ENCODE results near the gene OSER1. TPM values are rescaled to one million over a fixed set of nuclear protein-coding genes. Genes with fewer than 3 reads are reported as not detected.
A peak's percentile ranks its signal among the peaks of the same experiment; 100 is the strongest.

Gene OSER1
- total RNA-seq, 4 donors from 2014 or later: 16.1 to 62.2 (median 25.0) TPM

GRCh38 chr20:44185574-44185973 lies 25.0 kb downstream of the OSER1 start:
- WGBS, 2 donors: 69 to 84% methylated on average over 4 of the region's 4 CpGs
- Histone ChIP-seq H3K9me3 (no peaks in the 10 kb centered on the region), H3K27me3 (peaks cover 0 to 45% (median 0%) of the 10 kb centered on the region in 4 donors), H3K36me3 (no peaks in the 10 kb centered on the region), H3K4me3 (peak overlapping the region; percentile 22 to 59 (median 50)), H3K27ac (peak overlapping the region in 3 of 4 donors; percentile 79 to 87 (median 83)), H3K4me1 (peaks cover 13 to 42% (median 14%) of the 10 kb centered on the region in 3 donors)
- no peak for TF ChIP-seq POLR2A (IDR thresholded peaks at IDR 0.05)
- TF ChIP-seq, protein P1, sequence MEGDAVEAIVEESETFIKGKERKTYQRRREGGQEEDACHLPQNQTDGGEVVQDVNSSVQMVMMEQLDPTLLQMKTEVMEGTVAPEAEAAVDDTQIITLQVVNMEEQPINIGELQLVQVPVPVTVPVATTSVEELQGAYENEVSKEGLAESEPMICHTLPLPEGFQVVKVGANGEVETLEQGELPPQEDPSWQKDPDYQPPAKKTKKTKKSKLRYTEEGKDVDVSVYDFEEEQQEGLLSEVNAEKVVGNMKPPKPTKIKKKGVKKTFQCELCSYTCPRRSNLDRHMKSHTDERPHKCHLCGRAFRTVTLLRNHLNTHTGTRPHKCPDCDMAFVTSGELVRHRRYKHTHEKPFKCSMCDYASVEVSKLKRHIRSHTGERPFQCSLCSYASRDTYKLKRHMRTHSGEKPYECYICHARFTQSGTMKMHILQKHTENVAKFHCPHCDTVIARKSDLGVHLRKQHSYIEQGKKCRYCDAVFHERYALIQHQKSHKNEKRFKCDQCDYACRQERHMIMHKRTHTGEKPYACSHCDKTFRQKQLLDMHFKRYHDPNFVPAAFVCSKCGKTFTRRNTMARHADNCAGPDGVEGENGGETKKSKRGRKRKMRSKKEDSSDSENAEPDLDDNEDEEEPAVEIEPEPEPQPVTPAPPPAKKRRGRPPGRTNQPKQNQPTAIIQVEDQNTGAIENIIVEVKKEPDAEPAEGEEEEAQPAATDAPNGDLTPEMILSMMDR (IDR thresholded peaks at IDR 0.05): no peak
- intact Hi-C loops (cut with DNase I): no loop called here
- DNase-seq: no peak

DNA sequence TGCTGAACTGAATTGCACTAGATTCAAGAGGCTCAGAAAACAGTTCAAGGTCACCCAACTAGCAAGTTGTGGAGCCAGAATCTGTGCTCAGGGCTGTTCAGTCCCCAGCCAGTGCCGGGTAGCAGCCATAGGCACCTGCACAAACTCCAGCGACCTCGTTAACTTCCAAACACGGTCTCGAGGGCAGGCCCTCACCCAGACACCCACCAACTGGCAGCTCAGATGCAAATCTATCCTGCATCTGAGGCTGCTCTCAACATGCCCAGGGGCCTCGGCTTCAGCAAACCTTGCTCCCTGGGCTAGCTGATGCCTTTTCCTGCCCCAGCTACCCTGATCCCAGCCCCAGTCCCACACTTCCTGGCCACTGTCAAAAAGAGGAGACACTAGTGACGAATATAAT lies 27.3 kb downstream of the OSER1 start:
- H3K27me3 ChIP-seq: peaks cover 0 to 51% (median 0%) of the 10 kb centered on the region in 4 donors

GRCh38 chr20:44182863-44183262 lies 27.7 kb downstream of the OSER1 start:
- TF ChIP-seq, protein P1 (IDR thresholded peaks at IDR 0.05): no peak
- no peak for TF ChIP-seq POLR2A (IDR thresholded peaks at IDR 0.05)
- H3K27me3 ChIP-seq: peaks cover 0 to 50% (median 0%) of the 10 kb centered on the region in 4 donors
- peak overlapping the region in 3 of 4 donors; percentile 73 to 87 (median 79) for H3K27ac ChIP-seq
- intact Hi-C loops (cut with DNase I): no loop called here
- 65 to 86% methylated on average over 3 of the region's 3 CpGs for WGBS, 2 donors
- peaks cover 12 to 24% (median 13%) of the 10 kb centered on the region in 3 donors for H3K4me1 ChIP-seq
- H3K9me3 ChIP-seq: no peaks in the 10 kb centered on the region
- H3K4me3 ChIP-seq: peak overlapping the region in 3 of 4 donors; percentile 47 to 51 (median 48)
- H3K36me3 ChIP-seq: no peaks in the 10 kb centered on the region
- DNase-seq: no peak

More for the DNA sequence above, 27.3 kb downstream of the OSER1 start:
- no peaks in the 10 kb centered on the region for H3K9me3 ChIP-seq
- no peaks in the 10 kb centered on the region for H3K36me3 ChIP-seq
- DNase-seq: no peak
- peak overlapping the region in 3 of 4 donors; percentile 47 to 51 (median 48) for H3K4me3 ChIP-seq
- peak overlapping the region; percentile 22 to 87 (median 76) for H3K27ac ChIP-seq
- H3K4me1 ChIP-seq: peaks cover 13 to 28% (median 14%) of the 10 kb centered on the region in 3 donors
- intact Hi-C loops (cut with DNase I): no loop called here
- 64 to 85% methylated on average over 4 to 7 of the region's 7 CpGs for WGBS, 2 donors
- TF ChIP-seq POLR2A (IDR thresholded peaks at IDR 0.05): no peak
- TF ChIP-seq, protein P1 (IDR thresholded peaks at IDR 0.05): no peak

- no peaks in the 10 kb centered on the region for H3K9me3 ChIP-seq
- no peaks in the 10 kb centered on the region for H3K36me3 ChIP-seq
- intact Hi-C loops (cut with DNase I): no loop called here
- H3K27me3 ChIP-seq: peaks cover 0 to 44% (median 0%) of the 10 kb centered on the region in 4 donors
- peak overlapping the region in 3 of 4 donors; percentile 73 to 87 (median 79) for H3K27ac ChIP-seq
- no peak for TF ChIP-seq POLR2A (IDR thresholded peaks at IDR 0.05)
- TF ChIP-seq, protein P1 (IDR thresholded peaks at IDR 0.05): no peak
- peak overlapping the region in 3 of 4 donors; percentile 47 to 51 (median 48) for H3K4me3 ChIP-seq
- peaks cover 7 to 24% (median 11%) of the 10 kb centered on the region in 3 donors for H3K4me1 ChIP-seq
- WGBS, 2 donors: 43 to 49% methylated on average over 11 to 12 of the region's 13 CpGs
- no peak for DNase-seq
Measured at GRCh38 chr20:44182135-44182765, 28.3 kb downstream of the OSER1 start.

DNA sequence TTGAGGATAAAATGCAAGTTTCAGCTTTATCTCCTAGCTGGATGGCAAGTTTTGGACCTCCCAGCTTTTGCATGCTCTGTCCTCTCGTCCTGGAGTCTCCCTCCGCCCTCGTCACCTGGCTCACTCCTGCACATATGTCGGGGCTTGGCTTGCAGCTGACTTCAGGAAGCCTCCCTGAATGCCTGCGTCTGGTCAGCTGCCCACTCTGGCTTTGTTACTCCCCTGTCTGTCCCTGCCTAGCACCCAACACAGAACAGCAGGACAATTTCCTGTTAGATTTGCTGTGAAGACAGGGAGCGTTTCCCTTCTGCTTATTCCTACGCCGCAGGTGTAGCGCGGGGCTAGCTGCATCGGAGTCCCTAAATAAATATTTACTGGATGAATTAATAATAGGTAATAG lies 29.0 kb downstream of the OSER1 start:
- Histone ChIP-seq H3K27me3 (peaks cover 0 to 37% (median 0%) of the 10 kb centered on the region in 4 donors), H3K4me3 (peak overlapping the region in 3 of 4 donors; percentile 18 to 48 (median 44)), H3K27ac (peak overlapping the region in 3 of 4 donors; percentile 73 to 87 (median 79)), H3K4me1 (peaks cover under 1 to 24% (median 11%) of the 10 kb centered on the region in 3 donors), H3K36me3 (no peaks in the 10 kb centered on the region), H3K9me3 (no peaks in the 10 kb centered on the region)
- WGBS, 2 donors: 34 to 45% methylated on average over 9 to 11 of the region's 11 CpGs
- DNase-seq: no peak
- intact Hi-C loops (cut with DNase I): no loop called here
- TF ChIP-seq, protein P1 (IDR thresholded peaks at IDR 0.05): no peak
- no peak for TF ChIP-seq POLR2A (IDR thresholded peaks at IDR 0.05)
